Activated T-helper 2 cell treated with anti-CD3 and anti-CD28 coated beads, Interferon-gamma antibody, Interleukin-2, Interleukin-4, amounts not matched to agents 10 μg/mL and 5 μg/mL and 100 μg/mL, durations not matched to agents 14 hours and 24 hours and 36 hours (primary cell): ENCODE measurements around the gene CACNA1I. TPM values are rescaled to one million over a fixed set of nuclear protein-coding genes. Genes with fewer than 3 reads are reported as not detected.

Experiments used
- DNase-seq: peaks from one replicate; pipeline ENCODE4 v3.0.0; 2021; ENCODE audit warnings: low spot score
- H3K27ac Mint-ChIP-seq: one replicate; pipeline ENCODE4 v1.8.0; 2021; ENCODE audit warnings: mixed read lengths
- H3K27me3 Mint-ChIP-seq: one replicate; pipeline ENCODE4 v1.8.0; 2021; ENCODE audit warnings: low read depth, mixed read lengths
- H3K36me3 Mint-ChIP-seq: one replicate; pipeline ENCODE4 v1.8.0; 2021; ENCODE audit warnings: low read depth, mixed read lengths
- H3K4me1 Mint-ChIP-seq: one replicate; pipeline ENCODE4 v1.8.0; 2021; ENCODE audit warnings: low read depth, mixed read lengths
- H3K4me3 Mint-ChIP-seq: one replicate; pipeline ENCODE4 v1.8.0; 2021; ENCODE audit warnings: low read depth, mild to moderate bottlenecking, moderate library complexity, mixed read lengths
- H3K9me3 Mint-ChIP-seq: one replicate; pipeline ENCODE4 v1.8.0; 2021; ENCODE audit warnings: mixed read lengths
- intact Hi-C: fragments of 100-400 bp; cut with micrococcal nuclease; formaldehyde crosslinking; loops from one replicate; pipeline ENCODE4 v1.15.1; 2023
- total RNA-seq: library from RNA; stranded (reverse); gene quantifications from 2 replicates; pipeline ENCODE4 v1.2.3, GENCODE V29; 2022

CACNA1I gene
- total RNA-seq, 1 donor from 2014 or later = 0.09 TPM

GRCh38 chr22:39677967-39678366, 107.4 kb downstream of the CACNA1I start:
- Mint-ChIP-seq H3K36me3 (peaks cover 15% of the 10 kb centered on the region), H3K9me3 (no peaks in the 10 kb centered on the region), H3K27me3 (no peaks in the 10 kb centered on the region), H3K27ac (no peak overlapping the region), H3K4me1 (no peaks in the 10 kb centered on the region), H3K4me3 (no peak overlapping the region)
- no peak for DNase-seq
- intact Hi-C loops = no loop called here

- Mint-ChIP-seq H3K4me1 (no peaks in the 10 kb centered on the region), H3K4me3 (no peak overlapping the region), H3K9me3 (no peaks in the 10 kb centered on the region), H3K27ac (no peak overlapping the region), H3K36me3 (peaks cover 8% of the 10 kb centered on the region), H3K27me3 (no peaks in the 10 kb centered on the region)
- intact Hi-C loops = no loop called here
- no peak for DNase-seq
Observed at GRCh38 chr22:39678862-39679490, 108.4 kb downstream of the CACNA1I start.

- peaks cover 6% of the 10 kb centered on the region for H3K27me3 Mint-ChIP-seq
- H3K4me1 Mint-ChIP-seq = no peaks in the 10 kb centered on the region
- no peak for DNase-seq
- intact Hi-C loops = no loop called here
- no peaks in the 10 kb centered on the region for H3K9me3 Mint-ChIP-seq
- H3K4me3 Mint-ChIP-seq = no peak overlapping the region
- peaks cover 7% of the 10 kb centered on the region for H3K36me3 Mint-ChIP-seq
- H3K27ac Mint-ChIP-seq = no peak overlapping the region
Observed at GRCh38 chr22:39679652-39680051, 109.1 kb downstream of the CACNA1I start.

- no peaks in the 10 kb centered on the region for H3K9me3 Mint-ChIP-seq
- intact Hi-C loops = no loop called here
Observed at GRCh38 chr22:39680486-39680885, 109.9 kb downstream of the CACNA1I start.

GRCh38 chr22:39681038-39681861, 110.7 kb downstream of the CACNA1I start:
- Mint-ChIP-seq H3K36me3 (peaks cover 7% of the 10 kb centered on the region), H3K27me3 (peaks cover 9% of the 10 kb centered on the region), H3K4me1 (no peaks in the 10 kb centered on the region), H3K27ac (no peak overlapping the region), H3K4me3 (no peak overlapping the region), H3K9me3 (no peaks in the 10 kb centered on the region)
- intact Hi-C loops = no loop called here
- DNase-seq = no peak

More at GRCh38 chr22:39680486-39680885, 109.9 kb downstream of the CACNA1I start:
- peaks cover 9% of the 10 kb centered on the region for H3K27me3 Mint-ChIP-seq
- H3K27ac Mint-ChIP-seq = no peak overlapping the region
- no peak for DNase-seq
- H3K36me3 Mint-ChIP-seq = peaks cover 7% of the 10 kb centered on the region
- H3K4me1 Mint-ChIP-seq = no peaks in the 10 kb centered on the region
- H3K4me3 Mint-ChIP-seq = no peak overlapping the region

- H3K4me3 Mint-ChIP-seq = no peak overlapping the region
- peaks cover 7% of the 10 kb centered on the region for H3K36me3 Mint-ChIP-seq
- intact Hi-C loops = no loop called here
- H3K4me1 Mint-ChIP-seq = no peaks in the 10 kb centered on the region
- no peak overlapping the region for H3K27ac Mint-ChIP-seq
- H3K9me3 Mint-ChIP-seq = no peaks in the 10 kb centered on the region
- DNase-seq = no peak
- H3K27me3 Mint-ChIP-seq = peaks cover 18% of the 10 kb centered on the region
Observed at GRCh38 chr22:39682994-39683393, 112.4 kb downstream of the CACNA1I start.

- Mint-ChIP-seq H3K4me3 (no peak overlapping the region), H3K27me3 (peaks cover 23% of the 10 kb centered on the region), H3K36me3 (peaks cover 7% of the 10 kb centered on the region), H3K4me1 (no peaks in the 10 kb centered on the region), H3K27ac (no peak overlapping the region), H3K9me3 (no peaks in the 10 kb centered on the region)
- intact Hi-C loops = no loop called here
- no peak for DNase-seq
Observed at GRCh38 chr22:39683639-39684038, 113.1 kb downstream of the CACNA1I start.

DNA sequence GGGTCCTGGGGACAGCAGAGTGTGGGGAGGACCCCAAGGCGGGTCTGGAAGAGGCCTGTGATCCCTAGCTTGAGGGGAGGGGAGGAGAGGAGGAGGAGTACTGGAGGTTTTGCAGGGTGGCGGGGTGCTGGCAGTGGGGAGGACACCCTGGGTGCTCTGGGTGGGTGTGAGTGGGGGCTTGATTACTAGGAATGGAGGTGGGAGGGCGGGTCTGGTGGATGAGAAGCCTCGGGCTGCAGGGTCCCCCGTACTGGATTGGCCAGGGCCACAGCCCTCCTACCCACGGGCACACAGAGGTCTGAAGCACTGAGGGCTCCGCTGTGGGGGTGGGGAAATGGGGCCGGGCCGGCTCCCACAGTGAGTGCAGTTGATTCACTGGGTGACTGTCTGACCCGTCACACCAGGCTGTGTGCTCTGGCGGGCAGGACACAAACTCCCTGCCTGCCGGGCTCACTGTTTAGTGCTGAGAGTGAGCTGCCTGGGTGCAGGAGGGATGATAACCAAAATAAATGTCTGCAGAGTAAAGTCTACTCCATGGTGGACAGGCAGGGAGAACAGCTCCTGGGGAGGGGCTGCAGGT, 114.2 kb downstream of the CACNA1I start:
- H3K36me3 Mint-ChIP-seq = peaks cover 7% of the 10 kb centered on the region
- no peak for DNase-seq
- H3K27ac Mint-ChIP-seq = no peak overlapping the region
- peaks cover 24% of the 10 kb centered on the region for H3K27me3 Mint-ChIP-seq
- no peaks in the 10 kb centered on the region for H3K9me3 Mint-ChIP-seq
- H3K4me3 Mint-ChIP-seq = no peak overlapping the region
- intact Hi-C loops = no loop called here
- H3K4me1 Mint-ChIP-seq = no peaks in the 10 kb centered on the region

DNA sequence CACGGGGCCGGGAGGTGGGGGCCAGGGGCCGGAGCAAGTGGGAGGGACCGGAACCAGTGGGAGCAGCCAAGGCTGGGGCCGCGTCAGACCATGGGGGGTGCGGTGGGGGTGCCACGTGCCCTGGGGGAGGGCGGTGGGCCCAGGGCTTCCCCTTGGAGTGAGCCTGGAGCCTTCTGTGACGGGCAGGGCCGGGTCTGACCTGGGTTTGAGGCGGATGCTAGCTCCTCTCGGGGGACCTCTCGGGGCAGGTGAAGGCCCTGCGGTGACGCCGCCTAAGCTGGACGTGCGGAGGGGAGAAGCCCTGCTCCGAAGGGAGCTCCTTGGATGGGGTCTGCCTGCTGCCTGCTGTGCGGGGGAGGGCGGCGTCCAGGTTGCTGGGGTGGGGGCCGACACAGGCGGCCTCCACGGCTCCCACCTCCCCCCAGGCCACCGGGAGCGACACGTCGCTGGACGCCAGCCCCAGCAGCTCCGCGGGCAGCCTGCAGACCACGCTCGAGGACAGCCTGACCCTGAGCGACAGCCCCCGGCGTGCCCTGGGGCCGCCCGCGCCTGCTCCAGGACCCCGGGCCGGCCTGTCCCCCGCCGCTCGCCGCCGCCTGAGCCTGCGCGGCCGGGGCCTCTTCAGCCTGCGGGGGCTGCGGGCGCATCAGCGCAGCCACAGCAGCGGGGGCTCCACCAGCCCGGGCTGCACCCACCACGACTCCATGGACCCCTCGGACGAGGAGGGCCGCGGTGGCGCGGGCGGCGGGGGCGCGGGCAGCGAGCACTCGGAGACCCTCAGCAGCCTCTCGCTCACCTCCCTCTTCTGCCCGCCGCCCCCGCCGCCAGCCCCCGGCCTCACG, 115.0 kb downstream of the CACNA1I start:
- H3K27me3 Mint-ChIP-seq = peaks cover 24% of the 10 kb centered on the region
- no peaks in the 10 kb centered on the region for H3K4me1 Mint-ChIP-seq
- H3K4me3 Mint-ChIP-seq = no peak overlapping the region
- DNase-seq = no peak
- intact Hi-C loops = no loop called here
- no peak overlapping the region for H3K27ac Mint-ChIP-seq
- peaks cover 7% of the 10 kb centered on the region for H3K36me3 Mint-ChIP-seq
- no peaks in the 10 kb centered on the region for H3K9me3 Mint-ChIP-seq

- Mint-ChIP-seq H3K9me3 (no peaks in the 10 kb centered on the region), H3K4me1 (no peaks in the 10 kb centered on the region), H3K27ac (no peak overlapping the region), H3K27me3 (peaks cover 27% of the 10 kb centered on the region), H3K36me3 (peaks cover 7% of the 10 kb centered on the region), H3K4me3 (no peak overlapping the region)
- intact Hi-C loops = no loop called here
- DNase-seq = no peak
Observed at GRCh38 chr22:39686178-39686620, 115.6 kb downstream of the CACNA1I start.

DNA sequence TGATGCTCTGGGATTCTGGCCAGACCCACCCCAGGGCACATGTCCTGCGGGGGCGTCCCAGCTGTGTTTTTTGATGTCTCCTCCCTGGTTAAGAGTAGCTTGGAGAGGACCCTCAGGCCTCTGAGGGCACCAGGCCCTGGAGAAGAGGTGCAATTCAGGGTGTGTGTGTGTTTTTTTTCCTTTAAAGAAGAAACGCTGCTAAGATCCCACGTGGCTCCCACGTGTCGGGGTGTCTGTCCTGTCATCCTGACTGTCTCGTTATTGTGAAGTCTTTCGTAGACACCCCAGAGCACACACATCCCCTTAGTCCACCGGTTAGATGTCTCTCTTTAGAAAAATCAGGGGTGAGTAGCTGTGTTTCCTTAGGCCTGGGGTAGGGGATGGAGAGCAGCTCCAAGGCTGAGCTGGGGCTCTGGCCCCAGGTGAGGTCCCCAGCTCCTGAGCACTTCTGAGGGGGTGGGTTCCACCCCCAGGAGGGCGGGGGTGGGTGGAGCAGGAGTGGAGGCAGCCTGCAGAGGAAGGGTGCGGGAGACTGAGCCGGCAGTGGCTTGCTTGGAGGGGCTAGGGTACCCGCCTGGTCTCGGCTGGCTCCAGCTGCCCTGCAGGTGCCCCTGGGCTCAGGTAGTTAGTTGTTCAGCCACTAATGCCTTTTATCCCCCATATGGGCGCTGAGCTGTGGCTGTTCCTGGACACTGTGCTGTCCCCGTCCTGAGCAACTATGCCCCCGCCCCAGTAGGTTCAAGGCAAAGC, 116.4 kb downstream of the CACNA1I start:
- intact Hi-C loops = no loop called here
- no peak for DNase-seq
- Mint-ChIP-seq H3K27me3 (peaks cover 30% of the 10 kb centered on the region), H3K27ac (no peak overlapping the region), H3K4me3 (no peak overlapping the region), H3K9me3 (no peaks in the 10 kb centered on the region), H3K36me3 (peaks cover 7% of the 10 kb centered on the region), H3K4me1 (no peaks in the 10 kb centered on the region)

DNA sequence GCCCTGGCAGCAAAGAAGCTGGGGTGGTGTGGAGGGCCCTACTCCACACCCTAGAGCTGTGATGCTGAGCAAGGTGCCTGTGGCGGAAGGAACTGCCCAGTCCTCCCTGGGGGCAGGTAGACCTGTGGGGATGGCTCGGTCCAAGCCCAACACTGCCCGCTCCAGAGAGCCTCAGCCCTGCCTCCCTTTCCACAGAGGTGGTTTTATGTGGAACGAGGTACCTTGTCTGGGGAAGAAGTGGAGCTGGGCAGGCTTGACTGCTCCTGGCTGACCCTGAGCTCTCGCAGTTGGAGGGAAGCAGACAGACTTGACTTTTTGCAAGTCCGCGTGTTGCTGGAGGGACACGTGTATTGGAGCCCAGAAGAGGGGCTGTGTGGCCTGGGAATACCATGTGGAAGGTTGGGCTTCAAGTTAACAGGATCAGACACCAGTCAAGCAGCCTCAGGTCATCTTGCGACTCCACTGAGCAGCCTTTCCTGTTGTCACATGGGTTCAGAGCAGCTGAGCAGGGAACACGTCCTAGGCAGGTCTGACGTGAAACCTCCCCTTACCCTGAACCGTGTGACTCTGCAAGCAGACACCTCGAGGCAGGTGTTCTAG, 117.7 kb downstream of the CACNA1I start:
- no peak overlapping the region for H3K27ac Mint-ChIP-seq
- no peak overlapping the region for H3K4me3 Mint-ChIP-seq
- peaks cover 38% of the 10 kb centered on the region for H3K27me3 Mint-ChIP-seq
- H3K9me3 Mint-ChIP-seq = no peaks in the 10 kb centered on the region
- H3K4me1 Mint-ChIP-seq = no peaks in the 10 kb centered on the region
- intact Hi-C loops = no loop called here
- DNase-seq = no peak
- no peaks in the 10 kb centered on the region for H3K36me3 Mint-ChIP-seq
